Suprapubic skin (tissue), 4 donors: ENCODE data around the gene ZCCHC3.

Source experiments
- POLR2A ChIP-seq, 2 donors: fragments of 450-650 bp; IDR thresholded peaks; one replicate each; pipeline ENCODE4 v1.6.1; 2017; ENCODE audit warnings: antibody characterized with exemption in 2 of 2, mild to moderate bottlenecking in 2 of 2, moderate library complexity in 2 of 2
- POLR2AphosphoS5 ChIP-seq, 3 donors: sonication (generic); formaldehyde crosslinking; IDR thresholded peaks; one replicate each; pipeline ENCODE4 v1.6.1; 2017; ENCODE audit warnings: antibody characterized with exemption in 3 of 3
- TF ChIP-seq, protein P1 (sequence below), 2 donors: fragments of 200-600 bp in 1 of 2; fragments of 450-650 bp in 1 of 2; sonication (generic) in 1 of 2; IDR thresholded peaks; one replicate each; pipeline ENCODE4 v1.5.1; 2016 to 2019; ENCODE audit warnings: antibody characterized with exemption in 2 of 2, mild to moderate bottlenecking in 1 of 2, moderate library complexity in 1 of 2

DNA sequence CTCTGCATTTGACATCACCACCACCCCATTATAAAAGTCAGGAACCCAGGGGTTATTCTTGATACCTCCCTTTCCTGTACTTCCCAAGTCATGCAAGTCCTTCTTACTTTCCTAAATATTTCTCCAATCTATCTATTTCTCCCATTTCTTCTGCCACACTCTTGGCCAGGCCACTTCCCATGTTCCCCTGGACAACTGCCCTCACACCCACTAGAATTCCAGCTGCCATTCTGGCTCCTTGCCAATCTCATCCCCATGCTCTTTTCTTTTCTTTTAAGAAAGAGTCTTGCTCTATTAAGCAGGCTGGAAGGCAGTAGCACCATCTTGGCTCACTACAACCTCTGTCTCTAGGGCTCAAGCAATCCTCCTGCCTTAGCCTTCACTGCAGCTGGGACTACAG is 24.7 kb upstream of the ZCCHC3 start:
- TF ChIP-seq POLR2AphosphoS5 (IDR thresholded peaks at IDR 0.05) (no peak), POLR2A (IDR thresholded peaks at IDR 0.05) (no peak)
- TF ChIP-seq, protein P1, sequence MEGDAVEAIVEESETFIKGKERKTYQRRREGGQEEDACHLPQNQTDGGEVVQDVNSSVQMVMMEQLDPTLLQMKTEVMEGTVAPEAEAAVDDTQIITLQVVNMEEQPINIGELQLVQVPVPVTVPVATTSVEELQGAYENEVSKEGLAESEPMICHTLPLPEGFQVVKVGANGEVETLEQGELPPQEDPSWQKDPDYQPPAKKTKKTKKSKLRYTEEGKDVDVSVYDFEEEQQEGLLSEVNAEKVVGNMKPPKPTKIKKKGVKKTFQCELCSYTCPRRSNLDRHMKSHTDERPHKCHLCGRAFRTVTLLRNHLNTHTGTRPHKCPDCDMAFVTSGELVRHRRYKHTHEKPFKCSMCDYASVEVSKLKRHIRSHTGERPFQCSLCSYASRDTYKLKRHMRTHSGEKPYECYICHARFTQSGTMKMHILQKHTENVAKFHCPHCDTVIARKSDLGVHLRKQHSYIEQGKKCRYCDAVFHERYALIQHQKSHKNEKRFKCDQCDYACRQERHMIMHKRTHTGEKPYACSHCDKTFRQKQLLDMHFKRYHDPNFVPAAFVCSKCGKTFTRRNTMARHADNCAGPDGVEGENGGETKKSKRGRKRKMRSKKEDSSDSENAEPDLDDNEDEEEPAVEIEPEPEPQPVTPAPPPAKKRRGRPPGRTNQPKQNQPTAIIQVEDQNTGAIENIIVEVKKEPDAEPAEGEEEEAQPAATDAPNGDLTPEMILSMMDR (IDR thresholded peaks at IDR 0.05): no peak
